ENCODE data around the gene LIG4.

DNA sequence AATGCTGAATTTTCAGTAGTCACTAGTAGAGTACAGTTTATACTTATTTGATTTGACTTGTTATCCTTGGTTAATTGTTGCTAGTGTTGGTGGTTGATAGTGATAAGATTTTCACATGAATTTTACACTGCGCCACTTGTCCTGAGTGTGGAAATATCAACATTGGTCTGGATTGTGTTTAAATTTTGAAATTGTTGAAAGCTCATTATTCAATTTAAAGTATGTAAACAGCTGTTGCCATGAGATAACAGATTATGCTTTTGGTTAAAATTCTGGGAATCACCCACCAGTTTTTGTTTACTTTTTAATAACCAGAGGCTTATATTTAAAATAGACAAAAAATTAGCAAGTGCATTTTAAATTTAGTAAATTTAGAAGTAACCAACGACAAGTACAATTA lies 41.9 kb upstream of the LIG4 start:
- TF ChIP-seq, protein P1, sequence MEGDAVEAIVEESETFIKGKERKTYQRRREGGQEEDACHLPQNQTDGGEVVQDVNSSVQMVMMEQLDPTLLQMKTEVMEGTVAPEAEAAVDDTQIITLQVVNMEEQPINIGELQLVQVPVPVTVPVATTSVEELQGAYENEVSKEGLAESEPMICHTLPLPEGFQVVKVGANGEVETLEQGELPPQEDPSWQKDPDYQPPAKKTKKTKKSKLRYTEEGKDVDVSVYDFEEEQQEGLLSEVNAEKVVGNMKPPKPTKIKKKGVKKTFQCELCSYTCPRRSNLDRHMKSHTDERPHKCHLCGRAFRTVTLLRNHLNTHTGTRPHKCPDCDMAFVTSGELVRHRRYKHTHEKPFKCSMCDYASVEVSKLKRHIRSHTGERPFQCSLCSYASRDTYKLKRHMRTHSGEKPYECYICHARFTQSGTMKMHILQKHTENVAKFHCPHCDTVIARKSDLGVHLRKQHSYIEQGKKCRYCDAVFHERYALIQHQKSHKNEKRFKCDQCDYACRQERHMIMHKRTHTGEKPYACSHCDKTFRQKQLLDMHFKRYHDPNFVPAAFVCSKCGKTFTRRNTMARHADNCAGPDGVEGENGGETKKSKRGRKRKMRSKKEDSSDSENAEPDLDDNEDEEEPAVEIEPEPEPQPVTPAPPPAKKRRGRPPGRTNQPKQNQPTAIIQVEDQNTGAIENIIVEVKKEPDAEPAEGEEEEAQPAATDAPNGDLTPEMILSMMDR (IDR thresholded peaks at IDR 0.05; ENCODE audit: insufficient read depth, low read length, poor library complexity, severe bottlenecking), result no peak
- no peak for TF ChIP-seq EZH2phosphoT487 (conservative IDR thresholded peaks at IDR 0.05; ENCODE audit: low read length)
